Karpas-422 (cell line): Measurements from ENCODE around the gene DNAH17. TPM values are rescaled to one million over a fixed set of nuclear protein-coding genes. Genes with fewer than 3 reads are reported as not detected.
A peak's percentile ranks its signal among the peaks of the same experiment; 100 is the strongest.

Source experiments
- DNase-seq: peaks from one replicate; pipeline ENCODE4 v3.0.0-alpha.2; 2015
- H2AFZ ChIP-seq: fragments of 200-600 bp; sonication (generic); 2 replicates; pipeline ENCODE4 v1.6.1; 2014; ENCODE audit warnings: antibody characterized with exemption, low read length, mixed read lengths
- H3K27ac ChIP-seq: fragments of 200-600 bp; sonication (generic); 2 replicates; pipeline ENCODE4 v1.5.1; 2014; ENCODE audit warnings: mild to moderate bottlenecking, low read length, moderate library complexity
- H3K27me3 ChIP-seq: fragments of 200-600 bp; sonication (generic); 2 replicates; pipeline ENCODE4 v1.6.1; 2014; ENCODE audit warnings: low read length, mixed read lengths
- H3K36me3 ChIP-seq: fragments of 200-600 bp; sonication (generic); 2 replicates; pipeline ENCODE4 v1.6.1; 2014; ENCODE audit warnings: low read length, mixed read lengths; ENCODE audit not compliant: insufficient read depth
- H3K4me1 ChIP-seq: fragments of 200-600 bp; sonication (generic); 2 replicates; pipeline ENCODE4 v1.6.1; 2014; ENCODE audit warnings: mild to moderate bottlenecking, low read length, mixed read lengths
- H3K4me2 ChIP-seq: fragments of 200-600 bp; sonication (generic); 2 replicates; pipeline ENCODE4 v1.6.1; 2014; ENCODE audit warnings: low read length, low read depth, mild to moderate bottlenecking; ENCODE audit not compliant: poor library complexity, severe bottlenecking
- H3K4me3 ChIP-seq: fragments of 200-600 bp; sonication (generic); 2 replicates; pipeline ENCODE4 v1.5.1; 2014; ENCODE audit warnings: mild to moderate bottlenecking, antibody characterized with exemption, low read length, mixed read lengths
- H3K79me2 ChIP-seq: fragments of 200-600 bp; sonication (generic); 2 replicates; pipeline ENCODE4 v1.6.1; 2014; ENCODE audit warnings: mild to moderate bottlenecking, low read length, mixed read lengths
- H3K9ac ChIP-seq: fragments of 200-600 bp; sonication (generic); 2 replicates; pipeline ENCODE4 v1.6.0; 2014; ENCODE audit warnings: low read length
- H3K9me2 ChIP-seq: fragments of 200-600 bp; sonication (generic), shearing (Covaris generic); replicated peaks from 2 replicates; pipeline ENCODE4 v1.6.0; 2014; ENCODE audit warnings: mild to moderate bottlenecking, low read length, moderate library complexity; ENCODE audit not compliant: insufficient read depth
- H3K9me3 ChIP-seq: fragments of 300-700, 200-600 bp; sonication (generic); 2 replicates; pipeline ENCODE4 v1.6.1; 2014; ENCODE audit warnings: low read length, mixed read lengths
- H4K20me1 ChIP-seq: fragments of 200-600 bp; sonication (generic); 2 replicates; pipeline ENCODE4 v1.6.1; 2014; ENCODE audit warnings: mild to moderate bottlenecking, antibody characterized with exemption, low read length, low read depth; ENCODE audit not compliant: insufficient read depth
- total RNA-seq: library from RNA; depleted of rRNA; stranded (reverse); fragments of >200 nt; shearing (Covaris generic); gene quantifications from 2 replicates; pipeline ENCODE4 v1.2.3, GENCODE V29; 2014; ENCODE audit warnings: low replicate concordance

DNAH17 gene
- total RNA-seq, 1 experiment from 2014 or later, result not detected

DNA sequence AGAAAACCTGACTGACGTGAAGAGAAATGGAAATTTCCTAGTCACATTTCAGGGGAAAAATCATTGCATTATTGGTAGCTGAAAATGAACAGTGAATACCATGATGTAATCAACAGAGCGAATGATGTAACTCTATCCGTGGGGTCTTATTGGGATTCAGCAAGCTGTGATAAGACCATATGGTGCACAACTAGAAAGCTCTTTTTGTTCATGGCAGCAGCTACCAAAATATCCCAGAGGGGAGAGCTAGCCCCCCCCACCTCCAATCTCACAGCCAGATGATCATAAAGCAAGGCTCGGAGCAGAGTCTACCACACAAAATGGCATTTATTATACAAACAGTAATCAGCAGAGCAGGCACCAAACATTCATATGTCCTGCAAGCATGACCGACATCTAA, 22.2 kb upstream of the DNAH17 start:
- Histone ChIP-seq H4K20me1 (no peaks in the 10 kb centered on the region), H3K4me1 (no peaks in the 10 kb centered on the region), H3K4me3 (no peak overlapping the region), H3K27ac (no peak overlapping the region), H3K9ac (no peak overlapping the region), H3K27me3 (no peaks in the 10 kb centered on the region; the same call in 1 of the 2 replicates), H3K79me2 (no peaks in the 10 kb centered on the region), H2AFZ (no peak overlapping the region), H3K9me2 (no peaks in the 10 kb centered on the region), H3K4me2 (no peak overlapping the region), H3K9me3 (no peaks in the 10 kb centered on the region), H3K36me3 (no peaks in the 10 kb centered on the region)
- DNase-seq, result no peak

DNA sequence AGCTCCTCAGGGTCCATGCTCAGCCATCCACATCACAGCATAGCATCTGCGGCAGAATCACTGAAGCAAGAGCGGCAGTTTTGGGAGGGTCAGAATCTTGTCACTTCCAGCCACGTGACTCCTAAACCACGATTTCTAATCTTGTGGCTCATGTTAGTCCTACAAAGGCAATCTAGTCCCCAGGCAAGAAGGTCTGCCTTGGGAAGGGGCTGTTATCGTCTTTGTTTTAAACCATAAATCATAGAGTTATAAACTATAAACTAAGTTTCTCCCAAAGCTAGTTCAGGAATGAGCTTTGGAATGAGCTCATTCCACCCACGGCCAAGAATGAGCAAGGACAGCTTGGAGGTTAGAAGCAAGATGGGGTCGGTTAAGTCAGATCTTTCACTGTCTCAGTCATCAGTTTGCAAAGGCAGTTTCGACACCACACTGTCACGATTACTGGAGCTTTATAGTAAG, 20.8 kb upstream of the DNAH17 start:
- no peaks in the 10 kb centered on the region; the same call in 1 of the 2 replicates for H3K27me3 ChIP-seq
- H4K20me1 ChIP-seq, result no peaks in the 10 kb centered on the region
- no peak overlapping the region for H3K4me2 ChIP-seq
- H2AFZ ChIP-seq, result no peak overlapping the region
- no peaks in the 10 kb centered on the region for H3K79me2 ChIP-seq
- DNase-seq, result no peak
- no peak overlapping the region for H3K9ac ChIP-seq
- no peak overlapping the region for H3K27ac ChIP-seq
- no peak overlapping the region for H3K4me3 ChIP-seq
- no peaks in the 10 kb centered on the region for H3K9me3 ChIP-seq
- no peaks in the 10 kb centered on the region for H3K4me1 ChIP-seq
- no peaks in the 10 kb centered on the region for H3K36me3 ChIP-seq
- no peaks in the 10 kb centered on the region for H3K9me2 ChIP-seq

DNA sequence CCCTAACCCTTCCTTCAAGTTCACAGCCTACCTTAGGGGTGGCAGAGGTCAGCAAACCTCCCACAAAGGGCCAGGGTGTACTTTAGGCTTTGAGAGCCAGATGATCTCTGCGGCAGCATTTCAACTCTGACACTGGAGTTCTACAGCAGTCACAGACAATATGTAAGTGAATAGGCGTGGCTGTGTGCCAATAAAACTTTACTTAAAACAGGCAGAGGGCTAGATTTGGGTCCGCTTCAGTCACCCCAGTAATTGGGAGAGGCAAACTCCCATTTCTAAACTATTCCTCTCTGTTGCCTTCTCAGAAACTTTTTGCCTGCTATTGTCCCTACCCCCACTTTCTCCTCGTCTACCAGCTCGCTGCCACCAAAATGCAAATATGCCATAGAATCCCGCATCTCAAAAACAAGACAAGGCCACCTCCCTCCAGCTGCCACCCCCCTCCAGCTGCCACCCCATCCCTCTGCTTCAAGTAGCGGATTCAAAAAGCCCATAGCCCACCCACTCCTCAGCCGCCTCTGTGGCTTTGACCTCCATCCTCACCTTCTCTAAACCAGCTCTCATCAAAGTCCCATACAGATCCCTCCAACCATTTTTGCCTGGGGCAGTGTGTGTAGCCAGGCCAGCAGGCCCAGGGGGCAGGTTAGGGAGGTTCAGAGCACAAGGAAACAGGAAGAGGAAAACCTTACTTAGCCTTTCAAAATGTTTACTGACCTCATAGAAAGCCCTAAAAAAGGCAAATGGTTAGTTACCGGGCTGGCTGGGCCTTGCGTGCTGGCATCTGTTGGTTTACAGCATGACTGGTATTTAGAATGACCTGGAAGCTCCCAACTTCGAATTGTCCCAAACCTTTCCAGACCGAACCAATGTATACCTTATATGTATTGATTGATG, 19.9 kb upstream of the DNAH17 start:
- Histone ChIP-seq H3K4me3 (no peak overlapping the region), H3K27me3 (no peaks in the 10 kb centered on the region; the same call in 1 of the 2 replicates), H3K9me3 (no peaks in the 10 kb centered on the region), H3K79me2 (no peaks in the 10 kb centered on the region), H3K4me2 (no peak overlapping the region), H3K4me1 (no peaks in the 10 kb centered on the region), H4K20me1 (no peaks in the 10 kb centered on the region), H3K36me3 (no peaks in the 10 kb centered on the region), H3K9me2 (no peaks in the 10 kb centered on the region), H2AFZ (no peak overlapping the region; the same call in 1 of the 2 replicates), H3K9ac (no peak overlapping the region), H3K27ac (no peak overlapping the region)
- peak; percentile 45 for DNase-seq

DNA sequence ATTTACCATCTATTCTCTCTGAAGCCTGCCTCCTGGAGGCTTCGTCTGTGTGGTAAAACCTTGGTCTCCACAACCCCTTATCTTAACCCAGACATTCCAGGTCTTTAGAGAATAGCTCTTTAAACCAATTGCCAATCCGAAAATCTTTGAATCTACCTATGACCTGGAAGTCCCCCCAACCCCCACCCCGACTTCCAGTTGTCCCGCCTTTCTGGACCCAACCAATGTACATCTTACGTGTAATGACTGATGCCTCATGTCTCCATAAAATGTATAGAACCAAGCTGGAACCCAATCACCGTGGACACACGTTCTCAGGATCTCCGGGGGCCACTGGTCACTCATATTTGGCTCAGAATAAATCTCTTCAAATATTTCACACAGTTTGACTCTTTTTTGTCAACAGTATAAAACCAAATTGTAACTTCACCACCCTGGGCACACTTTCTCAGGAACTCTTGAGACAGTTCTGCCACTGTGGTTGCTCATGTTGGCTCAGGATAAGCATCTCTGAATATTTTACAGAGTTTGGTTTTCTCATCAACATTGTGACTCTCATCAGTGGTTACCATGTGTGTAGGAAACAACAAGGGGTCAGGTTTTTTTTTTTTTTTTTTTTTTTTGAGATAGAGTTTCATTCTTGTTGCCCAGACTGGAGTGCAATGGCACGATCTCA, 18.1 kb upstream of the DNAH17 start:
- Histone ChIP-seq H3K27me3 (no peaks in the 10 kb centered on the region; the same call in 1 of the 2 replicates), H3K79me2 (no peaks in the 10 kb centered on the region), H3K9ac (no peak overlapping the region), H3K4me2 (no peak overlapping the region), H3K4me1 (no peaks in the 10 kb centered on the region), H2AFZ (no peak overlapping the region), H3K9me3 (no peaks in the 10 kb centered on the region), H3K9me2 (no peaks in the 10 kb centered on the region), H3K27ac (no peak overlapping the region), H3K36me3 (no peaks in the 10 kb centered on the region), H3K4me3 (no peak overlapping the region), H4K20me1 (no peaks in the 10 kb centered on the region)
- no peak for DNase-seq

DNA sequence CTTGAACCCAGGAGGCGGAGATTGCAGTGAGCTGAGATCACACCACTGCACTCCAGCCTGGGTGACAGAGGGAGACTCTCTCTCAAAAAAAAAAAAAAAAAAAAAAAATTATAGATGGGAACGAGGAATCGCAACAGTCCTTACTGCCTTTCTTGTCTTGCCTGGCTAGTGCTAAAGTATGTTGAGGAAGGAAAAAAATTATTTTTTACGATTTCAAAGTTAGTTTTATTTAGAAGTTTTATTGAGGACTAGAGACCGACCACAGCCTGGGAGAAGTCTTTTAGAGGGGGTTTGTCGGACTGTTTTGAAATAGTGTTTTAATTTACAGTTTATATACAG, 15.8 kb upstream of the DNAH17 start:
- H2AFZ ChIP-seq, result no peak overlapping the region
- H3K9me2 ChIP-seq, result no peaks in the 10 kb centered on the region
- no peak for DNase-seq
- H3K4me3 ChIP-seq, result no peak overlapping the region
- no peak overlapping the region for H3K4me2 ChIP-seq
- H4K20me1 ChIP-seq, result no peaks in the 10 kb centered on the region
- peaks cover 6% of the 10 kb centered on the region for H3K4me1 ChIP-seq
- H3K9ac ChIP-seq, result no peak overlapping the region
- H3K36me3 ChIP-seq, result no peaks in the 10 kb centered on the region
- no peaks in the 10 kb centered on the region for H3K9me3 ChIP-seq
- no peaks in the 10 kb centered on the region for H3K79me2 ChIP-seq
- no peaks in the 10 kb centered on the region for H3K27me3 ChIP-seq
- H3K27ac ChIP-seq, result no peak overlapping the region

DNA sequence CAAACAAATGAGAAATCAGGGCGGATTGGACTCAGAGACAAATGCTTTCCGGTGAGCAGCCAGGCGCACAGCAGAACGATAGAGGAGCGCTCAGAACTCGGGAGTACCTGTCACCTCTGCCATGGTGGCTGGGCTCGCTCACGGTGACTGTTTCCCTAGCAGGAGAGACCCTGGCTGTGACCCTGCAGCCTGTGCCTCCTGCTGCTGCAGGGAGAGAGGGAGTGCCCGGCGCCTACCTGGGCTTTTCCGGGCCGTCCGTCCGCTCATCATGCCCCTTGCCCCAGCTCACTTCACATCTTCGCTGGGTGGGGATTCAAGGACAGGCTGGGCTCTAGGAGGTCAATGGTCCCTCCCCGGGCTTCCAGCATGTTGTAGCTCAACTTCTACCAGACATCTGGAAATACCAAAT, 14.1 kb upstream of the DNAH17 start:
- H3K79me2 ChIP-seq, result no peaks in the 10 kb centered on the region
- no peak overlapping the region for H3K27ac ChIP-seq
- H3K36me3 ChIP-seq, result no peaks in the 10 kb centered on the region
- H4K20me1 ChIP-seq, result no peaks in the 10 kb centered on the region
- H3K4me3 ChIP-seq, result no peak overlapping the region
- no peak overlapping the region for H2AFZ ChIP-seq
- H3K9me2 ChIP-seq, result no peaks in the 10 kb centered on the region
- H3K9me3 ChIP-seq, result no peaks in the 10 kb centered on the region
- H3K9ac ChIP-seq, result no peak overlapping the region
- no peak overlapping the region for H3K4me2 ChIP-seq
- DNase-seq, result no peak
- peaks cover 6% of the 10 kb centered on the region for H3K4me1 ChIP-seq
- no peaks in the 10 kb centered on the region for H3K27me3 ChIP-seq

DNA sequence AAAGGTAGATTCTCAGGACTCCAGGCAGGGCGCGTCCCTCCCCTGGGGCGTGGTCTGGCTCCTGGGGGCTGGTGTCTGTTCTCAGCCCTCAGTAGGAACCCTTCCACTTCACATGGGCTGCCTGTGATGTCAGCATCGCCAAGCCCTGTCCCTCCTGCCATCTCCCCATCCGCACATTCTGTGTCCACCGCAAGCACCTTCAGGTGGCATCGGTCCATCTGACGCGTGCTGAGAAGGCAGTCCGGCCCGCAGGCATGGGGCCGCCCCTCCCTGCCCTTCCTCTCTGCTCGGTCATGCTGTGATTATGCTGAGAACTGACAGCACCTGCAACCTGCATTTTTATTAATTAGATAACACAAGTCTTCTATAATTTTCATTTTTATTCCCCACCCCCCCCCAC, 12.7 kb upstream of the DNAH17 start:
- no peak for DNase-seq
- Histone ChIP-seq H2AFZ (no peak overlapping the region), H3K9me2 (no peaks in the 10 kb centered on the region), H3K9me3 (no peaks in the 10 kb centered on the region), H3K27ac (no peak overlapping the region), H3K9ac (no peak overlapping the region), H4K20me1 (no peaks in the 10 kb centered on the region), H3K4me3 (no peak overlapping the region), H3K36me3 (no peaks in the 10 kb centered on the region), H3K79me2 (no peaks in the 10 kb centered on the region), H3K4me2 (no peak overlapping the region), H3K27me3 (no peaks in the 10 kb centered on the region), H3K4me1 (peaks cover 6% of the 10 kb centered on the region)

DNA sequence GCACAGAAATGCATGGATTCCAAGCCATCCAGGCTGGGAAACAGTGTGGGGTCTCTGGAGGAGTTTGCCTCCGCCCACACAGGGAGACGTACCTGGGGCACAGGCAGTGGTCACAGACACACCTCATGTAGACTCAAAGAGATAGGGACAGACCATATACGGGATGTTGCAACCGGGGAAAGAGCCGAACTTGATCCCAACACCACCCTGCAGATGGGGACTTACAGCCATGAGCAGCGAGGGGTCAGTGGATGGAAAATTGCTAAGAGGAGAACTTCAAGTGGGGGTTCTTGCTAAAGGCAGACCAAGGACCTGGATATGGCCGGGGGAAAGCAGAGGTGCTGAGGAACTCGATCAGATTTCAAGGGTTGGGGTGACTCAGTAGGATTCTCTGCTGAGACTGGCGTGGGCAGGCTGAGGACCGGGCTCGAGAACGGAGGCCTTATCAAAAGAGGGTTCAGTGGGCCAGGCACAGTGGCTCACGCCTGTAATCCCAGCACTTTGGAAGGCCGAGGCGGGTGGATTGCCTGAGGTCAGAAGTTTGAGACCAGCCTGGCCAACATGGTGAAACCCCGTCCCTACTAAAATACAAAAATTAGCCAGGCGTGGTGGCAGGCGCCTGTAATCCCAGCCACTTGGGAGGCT, 12.0 kb upstream of the DNAH17 start:
- Histone ChIP-seq H3K4me2 (no peak overlapping the region), H3K79me2 (no peaks in the 10 kb centered on the region), H3K36me3 (no peaks in the 10 kb centered on the region), H3K9me3 (no peaks in the 10 kb centered on the region), H3K9ac (no peak overlapping the region), H3K4me1 (peaks cover 6% of the 10 kb centered on the region), H3K9me2 (no peaks in the 10 kb centered on the region), H4K20me1 (no peaks in the 10 kb centered on the region), H3K27me3 (no peaks in the 10 kb centered on the region), H2AFZ (no peak overlapping the region), H3K4me3 (no peak overlapping the region), H3K27ac (no peak overlapping the region)
- no peak for DNase-seq
